HG02678 (cell line): ENCODE measurements around the gene RTN4R.

Experiments used
- ATAC-seq: cut with Tn5 transposase; IDR thresholded peaks from one replicate; pipeline ENCODE4 v1.9.1; 2021; ENCODE audit warnings: mild to moderate bottlenecking, moderate library complexity; ENCODE audit not compliant: unreplicated experiment

Gene RTN4R

GRCh38 chr22:20204806-20205205 lies 63.3 kb downstream of the RTN4R start:
- no peak for ATAC-seq

- no peak for ATAC-seq
These were observed 63.8 kb downstream of the RTN4R start for GRCh38 chr22:20204311-20204710.

GRCh38 chr22:20203552-20204201 lies 64.4 kb downstream of the RTN4R start:
- ATAC-seq = no peak

GRCh38 chr22:20203142-20203551 lies 65.0 kb downstream of the RTN4R start:
- ATAC-seq = no peak

- no peak for ATAC-seq
These were observed 66.2 kb downstream of the RTN4R start for GRCh38 chr22:20201837-20202392.

- ATAC-seq = no peak
These were observed 68.2 kb downstream of the RTN4R start for GRCh38 chr22:20199906-20200305.

- ATAC-seq = no peak
These were observed 68.7 kb downstream of the RTN4R start for GRCh38 chr22:20199413-20199842.

GRCh38 chr22:20198557-20199319 lies 69.4 kb downstream of the RTN4R start:
- ATAC-seq = no peak

- no peak for ATAC-seq
These were observed 70.6 kb downstream of the RTN4R start for GRCh38 chr22:20197407-20198030.

GRCh38 chr22:20196094-20196842 lies 71.8 kb downstream of the RTN4R start:
- ATAC-seq = no peak

- ATAC-seq = no peak
These were observed 73.2 kb downstream of the RTN4R start for GRCh38 chr22:20194681-20195593.

- ATAC-seq = no peak
These were observed 74.2 kb downstream of the RTN4R start for GRCh38 chr22:20193761-20194494.

- ATAC-seq = no peak
These were observed 75.0 kb downstream of the RTN4R start for GRCh38 chr22:20192972-20193760.

- no peak for ATAC-seq
These were observed 75.7 kb downstream of the RTN4R start for GRCh38 chr22:20192293-20192971.

- ATAC-seq = no peak
These were observed 76.3 kb downstream of the RTN4R start for GRCh38 chr22:20191803-20192202.
